DOHH2 (cell line): ENCODE results near the gene DSC2.

ENCODE experiments used
- CTCF ChIP-seq: fragments of 200-600 bp; sonication (generic); IDR thresholded peaks from one replicate; pipeline ENCODE4 v1.5.1; 2014; ENCODE audit warnings: antibody characterized with exemption, mild to moderate bottlenecking, low read depth, low read length; ENCODE audit not compliant: poor library complexity, severe bottlenecking
- EZH2phosphoT487 ChIP-seq: fragments of 200-600 bp; sonication (generic); IDR thresholded peaks from 2 replicates; pipeline ENCODE4 v1.6.1; 2017; ENCODE audit warnings: borderline replicate concordance, mild to moderate bottlenecking, antibody characterized with exemption, low read length, moderate library complexity, mixed read lengths

- TF ChIP-seq CTCF = no peak
- no peak for TF ChIP-seq EZH2phosphoT487
Observed at GRCh38 chr18:31030574-31031278, 71.5 kb downstream of the DSC2 start.
